Effector memory CD4-positive, alpha-beta T cell (primary cell): Measurements from ENCODE around the gene IQCK.

Source experiments
- DNase-seq, 3 donors: peaks; one replicate each; pipeline ENCODE4 v3.0.0-alpha.2; 2020
- H3K27ac ChIP-seq: 2 replicates; pipeline ENCODE4 v1.7.0; 2013; ENCODE audit warnings: mild to moderate bottlenecking, low read length, moderate library complexity; ENCODE audit not compliant: insufficient read depth, poor library complexity, severe bottlenecking
- H3K27me3 ChIP-seq: replicated peaks from 2 replicates; pipeline ENCODE4 v1.7.0; 2013; ENCODE audit warnings: mild to moderate bottlenecking, low read length; ENCODE audit not compliant: insufficient read depth, control insufficient read depth, poor library complexity, severe bottlenecking
- H3K36me3 ChIP-seq: 2 replicates; pipeline ENCODE4 v1.7.0; 2013; ENCODE audit warnings: mild to moderate bottlenecking, low read length, moderate library complexity; ENCODE audit not compliant: control insufficient read depth, insufficient read depth
- H3K4me1 ChIP-seq: 2 replicates; pipeline ENCODE4 v1.7.0; 2013; ENCODE audit warnings: low read length, mild to moderate bottlenecking; ENCODE audit not compliant: control insufficient read depth, insufficient read depth, poor library complexity, severe bottlenecking
- H3K4me3 ChIP-seq: 2 replicates; pipeline ENCODE4 v1.7.0; 2013; ENCODE audit warnings: low read length, low read depth, mild to moderate bottlenecking; ENCODE audit not compliant: insufficient read depth, poor library complexity, severe bottlenecking
- H3K9me3 ChIP-seq: 2 replicates; pipeline ENCODE4 v1.7.0; 2013; ENCODE audit warnings: mild to moderate bottlenecking, low read length, moderate library complexity; ENCODE audit not compliant: control insufficient read depth

IQCK gene

GRCh38 chr16:19698480-19699465 lies 19.3 kb upstream of the IQCK start:
- Histone ChIP-seq H3K27ac (no peak overlapping the region), H3K4me1 (peaks cover 37% of the 10 kb centered on the region), H3K27me3 (no peaks in the 10 kb centered on the region), H3K4me3 (no peak overlapping the region), H3K36me3 (peaks cover 8% of the 10 kb centered on the region), H3K9me3 (no peaks in the 10 kb centered on the region)
- DNase-seq = no peak

- H3K36me3 ChIP-seq = peaks cover 8% of the 10 kb centered on the region
- H3K27me3 ChIP-seq = no peaks in the 10 kb centered on the region
- no peaks in the 10 kb centered on the region for H3K9me3 ChIP-seq
- H3K4me1 ChIP-seq = peaks cover 37% of the 10 kb centered on the region
- no peak overlapping the region for H3K27ac ChIP-seq
- no peak overlapping the region for H3K4me3 ChIP-seq
- DNase-seq = no peak
These were observed 18.6 kb upstream of the IQCK start for GRCh38 chr16:19699472-19699871.

GRCh38 chr16:19700319-19700781 lies 17.7 kb upstream of the IQCK start:
- DNase-seq = no peak
- H3K4me3 ChIP-seq = no peak overlapping the region
- no peak overlapping the region for H3K27ac ChIP-seq
- peaks cover 35% of the 10 kb centered on the region for H3K4me1 ChIP-seq
- H3K36me3 ChIP-seq = peaks cover 16% of the 10 kb centered on the region
- H3K9me3 ChIP-seq = no peaks in the 10 kb centered on the region
- no peaks in the 10 kb centered on the region for H3K27me3 ChIP-seq

- H3K27ac ChIP-seq = no peak overlapping the region
- H3K27me3 ChIP-seq = no peaks in the 10 kb centered on the region
- peaks cover 24% of the 10 kb centered on the region for H3K36me3 ChIP-seq
- no peaks in the 10 kb centered on the region for H3K9me3 ChIP-seq
- no peak overlapping the region for H3K4me3 ChIP-seq
- H3K4me1 ChIP-seq = peaks cover 29% of the 10 kb centered on the region
- DNase-seq = no peak
These were observed 17.0 kb upstream of the IQCK start for GRCh38 chr16:19701091-19701490.

- no peak for DNase-seq
- Histone ChIP-seq H3K27me3 (no peaks in the 10 kb centered on the region), H3K4me3 (no peak overlapping the region), H3K27ac (no peak overlapping the region), H3K36me3 (peaks cover 26% of the 10 kb centered on the region), H3K9me3 (no peaks in the 10 kb centered on the region), H3K4me1 (peaks cover 7% of the 10 kb centered on the region)
These were observed 14.7 kb upstream of the IQCK start for GRCh38 chr16:19703172-19703889.

GRCh38 chr16:19704321-19705145 lies 13.5 kb upstream of the IQCK start:
- Histone ChIP-seq H3K4me3 (no peak overlapping the region), H3K27me3 (no peaks in the 10 kb centered on the region), H3K4me1 (no peaks in the 10 kb centered on the region), H3K9me3 (no peaks in the 10 kb centered on the region), H3K27ac (no peak overlapping the region), H3K36me3 (peaks cover 36% of the 10 kb centered on the region)
- no peak for DNase-seq

GRCh38 chr16:19705146-19705501 lies 12.9 kb upstream of the IQCK start:
- peaks cover 42% of the 10 kb centered on the region for H3K36me3 ChIP-seq
- H3K9me3 ChIP-seq = no peaks in the 10 kb centered on the region
- H3K27me3 ChIP-seq = no peaks in the 10 kb centered on the region
- no peak overlapping the region for H3K4me3 ChIP-seq
- no peaks in the 10 kb centered on the region for H3K4me1 ChIP-seq
- no peak for DNase-seq
- H3K27ac ChIP-seq = no peak overlapping the region

GRCh38 chr16:19705843-19706242 lies 12.2 kb upstream of the IQCK start:
- no peaks in the 10 kb centered on the region for H3K4me1 ChIP-seq
- no peak overlapping the region for H3K27ac ChIP-seq
- no peak overlapping the region for H3K4me3 ChIP-seq
- H3K36me3 ChIP-seq = peaks cover 44% of the 10 kb centered on the region
- H3K27me3 ChIP-seq = no peaks in the 10 kb centered on the region
- no peaks in the 10 kb centered on the region for H3K9me3 ChIP-seq
- DNase-seq = no peak

GRCh38 chr16:19706846-19707245 lies 11.2 kb upstream of the IQCK start:
- peaks cover 44% of the 10 kb centered on the region for H3K36me3 ChIP-seq
- no peak overlapping the region for H3K4me3 ChIP-seq
- H3K27me3 ChIP-seq = no peaks in the 10 kb centered on the region

More at GRCh38 chr16:19706846-19707245, 11.2 kb upstream of the IQCK start:
- Histone ChIP-seq H3K4me1 (no peaks in the 10 kb centered on the region), H3K9me3 (no peaks in the 10 kb centered on the region), H3K27ac (no peak overlapping the region)
- no peak for DNase-seq
